ENCODE data around the gene PSMD9. TPM values are rescaled to one million over a fixed set of nuclear protein-coding genes. Genes with fewer than 3 reads are reported as not detected.
A peak's percentile ranks its signal among the peaks of the same experiment; 100 is the strongest.

The PSMD9 gene
- total RNA-seq, 3 donors from 2014 or later, result 34.7 to 65.3 (median 37.9) TPM

DNA sequence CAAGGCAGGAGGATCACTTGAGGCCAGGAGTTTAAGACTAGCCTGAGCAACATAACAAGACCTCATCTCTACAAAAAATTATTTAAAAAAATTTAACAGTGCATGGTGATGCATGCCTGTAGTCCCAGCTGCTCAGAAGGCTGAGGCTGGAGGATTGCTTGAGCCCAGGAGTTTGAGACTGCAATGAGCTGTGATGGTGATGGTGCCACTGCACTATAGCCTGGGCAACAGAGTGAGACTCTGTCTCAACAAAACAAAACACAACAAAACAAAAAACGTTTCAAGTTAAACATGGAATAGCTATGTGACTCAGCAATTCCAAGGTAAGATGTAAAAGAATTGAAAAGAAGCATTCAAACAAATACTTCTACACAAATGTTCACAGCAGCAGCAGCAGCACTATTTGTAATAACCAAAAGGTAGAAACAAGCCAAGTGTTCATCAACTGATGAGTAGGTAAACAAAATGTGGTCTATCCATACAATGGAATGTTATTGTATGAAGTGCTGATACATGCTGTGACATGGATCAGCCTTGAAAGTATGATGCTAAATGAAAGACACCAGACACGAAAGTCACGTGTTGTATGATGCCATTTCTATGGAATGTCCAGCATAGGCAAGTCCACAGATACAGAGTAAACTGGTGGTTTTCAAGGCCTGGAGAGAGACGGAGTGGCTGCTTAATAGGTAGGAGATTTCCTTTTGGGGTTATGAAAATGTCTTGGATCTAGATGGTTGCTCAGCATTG is 61.2 kb downstream of the PSMD9 start:
- no peaks in the 10 kb centered on the region for H3K36me3 ChIP-seq
- no peaks in the 10 kb centered on the region for H3K9me3 ChIP-seq
- no peak overlapping the region for H3K27ac ChIP-seq
- H3K4me1 ChIP-seq, result no peaks in the 10 kb centered on the region
- intact Hi-C loops (cut with DNase I; ENCODE audit: low total_unique reads), result no loop called here
- no peak overlapping the region for H3K4me3 ChIP-seq
- TF ChIP-seq, protein P1, sequence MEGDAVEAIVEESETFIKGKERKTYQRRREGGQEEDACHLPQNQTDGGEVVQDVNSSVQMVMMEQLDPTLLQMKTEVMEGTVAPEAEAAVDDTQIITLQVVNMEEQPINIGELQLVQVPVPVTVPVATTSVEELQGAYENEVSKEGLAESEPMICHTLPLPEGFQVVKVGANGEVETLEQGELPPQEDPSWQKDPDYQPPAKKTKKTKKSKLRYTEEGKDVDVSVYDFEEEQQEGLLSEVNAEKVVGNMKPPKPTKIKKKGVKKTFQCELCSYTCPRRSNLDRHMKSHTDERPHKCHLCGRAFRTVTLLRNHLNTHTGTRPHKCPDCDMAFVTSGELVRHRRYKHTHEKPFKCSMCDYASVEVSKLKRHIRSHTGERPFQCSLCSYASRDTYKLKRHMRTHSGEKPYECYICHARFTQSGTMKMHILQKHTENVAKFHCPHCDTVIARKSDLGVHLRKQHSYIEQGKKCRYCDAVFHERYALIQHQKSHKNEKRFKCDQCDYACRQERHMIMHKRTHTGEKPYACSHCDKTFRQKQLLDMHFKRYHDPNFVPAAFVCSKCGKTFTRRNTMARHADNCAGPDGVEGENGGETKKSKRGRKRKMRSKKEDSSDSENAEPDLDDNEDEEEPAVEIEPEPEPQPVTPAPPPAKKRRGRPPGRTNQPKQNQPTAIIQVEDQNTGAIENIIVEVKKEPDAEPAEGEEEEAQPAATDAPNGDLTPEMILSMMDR (IDR thresholded peaks at IDR 0.05), result no peak
- no peak for TF ChIP-seq POLR2A (IDR thresholded peaks at IDR 0.05)
- no peak for TF ChIP-seq POLR2AphosphoS5 (IDR thresholded peaks at IDR 0.05)
- DNase-seq (ENCODE audit: low spot score in 2 of 2), result no peak
- no peaks in the 10 kb centered on the region for H3K27me3 ChIP-seq

- no peak overlapping the region for H3K4me3 ChIP-seq
- no peaks in the 10 kb centered on the region for H3K36me3 ChIP-seq
- no peaks in the 10 kb centered on the region for H3K4me1 ChIP-seq
- intact Hi-C loops (cut with DNase I; ENCODE audit: low total_unique reads), result no loop called here
- no peak for DNase-seq (ENCODE audit: low spot score in 2 of 2)
- no peaks in the 10 kb centered on the region for H3K27me3 ChIP-seq
- TF ChIP-seq, protein P1 (IDR thresholded peaks at IDR 0.05), result no peak
- TF ChIP-seq POLR2AphosphoS5 (IDR thresholded peaks at IDR 0.05), result no peak
- H3K9me3 ChIP-seq, result no peaks in the 10 kb centered on the region
- no peak overlapping the region for H3K27ac ChIP-seq
Measured at GRCh38 chr12:121953117-121953692, 64.6 kb downstream of the PSMD9 start.

DNA sequence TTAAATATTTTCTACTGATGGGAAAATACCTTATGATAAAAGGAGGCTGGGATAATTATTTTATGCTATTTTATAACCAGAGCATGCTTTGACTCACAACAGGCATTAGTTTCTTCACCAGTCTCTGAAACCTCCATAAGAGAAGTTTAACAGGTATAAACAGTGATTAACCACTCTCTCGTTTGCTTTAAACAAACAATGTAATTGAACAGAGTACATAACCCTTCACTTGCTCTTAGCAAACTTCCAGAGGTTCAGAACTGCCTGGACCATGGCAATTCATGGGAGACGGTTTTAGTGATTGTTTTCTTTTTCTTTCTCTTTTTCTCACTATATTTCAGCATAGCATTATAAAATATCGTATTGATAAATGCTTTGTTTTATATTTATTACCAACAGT is 65.1 kb downstream of the PSMD9 start:
- no peak for TF ChIP-seq POLR2A (IDR thresholded peaks at IDR 0.05)
- TF ChIP-seq, protein P1 (IDR thresholded peaks at IDR 0.05), result no peak
- TF ChIP-seq POLR2AphosphoS5 (IDR thresholded peaks at IDR 0.05), result no peak
- no peak overlapping the region for H3K27ac ChIP-seq
- no peak overlapping the region for H3K4me3 ChIP-seq
- no peaks in the 10 kb centered on the region for H3K36me3 ChIP-seq
- no peaks in the 10 kb centered on the region for H3K27me3 ChIP-seq
- intact Hi-C loops (cut with DNase I; ENCODE audit: low total_unique reads), result no loop called here
- no peaks in the 10 kb centered on the region for H3K4me1 ChIP-seq
- DNase-seq (ENCODE audit: low spot score in 2 of 2), result no peak
- H3K9me3 ChIP-seq, result no peaks in the 10 kb centered on the region

DNA sequence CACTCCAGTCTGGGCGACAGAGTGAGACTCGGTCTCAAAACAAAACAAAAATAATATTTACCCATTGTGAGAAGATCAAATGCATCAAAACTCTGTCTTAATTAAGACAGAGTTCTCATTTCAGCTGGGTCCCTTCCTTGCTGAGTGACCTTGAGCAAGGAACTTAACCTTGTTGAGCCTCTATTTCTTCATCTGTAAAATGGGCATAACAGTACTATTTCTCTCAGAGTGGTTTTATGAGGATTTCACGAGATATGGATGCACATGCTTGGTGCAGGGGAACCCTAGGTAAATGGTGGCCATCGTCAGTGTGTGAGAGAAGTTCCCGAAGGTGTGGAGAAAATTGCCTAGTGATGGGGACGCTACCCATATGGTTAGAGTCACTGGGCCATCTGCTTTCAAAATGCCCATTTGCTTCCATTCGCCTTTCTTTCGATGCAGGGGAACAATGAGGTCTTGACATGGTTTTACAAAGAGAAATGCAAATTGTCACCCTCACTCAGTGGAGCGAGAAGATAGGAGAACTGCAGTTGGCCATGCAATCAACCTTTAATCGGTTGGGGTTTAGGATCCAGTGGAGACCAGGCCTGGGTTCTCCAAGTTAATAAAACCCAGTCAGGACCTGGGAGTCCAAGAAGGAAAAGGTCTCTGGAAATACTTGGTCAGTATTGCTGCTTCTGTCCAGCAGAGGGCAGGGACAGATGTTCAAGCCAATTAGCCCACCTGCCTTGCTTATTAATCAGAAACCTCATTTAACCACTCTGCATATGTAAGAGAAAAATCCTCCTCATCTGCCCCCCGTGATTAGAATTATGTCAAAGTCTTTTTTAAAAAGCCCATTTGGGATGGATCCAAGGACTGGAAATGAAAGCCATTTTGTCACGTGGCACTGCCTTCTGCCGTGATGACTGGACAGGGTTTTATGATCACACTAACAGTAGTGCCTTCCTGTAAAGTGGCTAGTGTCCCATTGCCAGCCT is 67.0 kb downstream of the PSMD9 start:
- Histone ChIP-seq H3K4me3 (no peak overlapping the region), H3K27me3 (no peaks in the 10 kb centered on the region), H3K36me3 (no peaks in the 10 kb centered on the region), H3K27ac (no peak overlapping the region), H3K9me3 (no peaks in the 10 kb centered on the region), H3K4me1 (no peaks in the 10 kb centered on the region)
- no peak for DNase-seq (ENCODE audit: low spot score in 2 of 2)
- intact Hi-C loops (cut with DNase I; ENCODE audit: low total_unique reads), result no loop called here
- TF ChIP-seq POLR2AphosphoS5 (IDR thresholded peaks at IDR 0.05), result no peak
- no peak for TF ChIP-seq POLR2A (IDR thresholded peaks at IDR 0.05)
- TF ChIP-seq, protein P1 (IDR thresholded peaks at IDR 0.05), result peak in 2 of 3 donors; percentile 33 to 34
